Astrocyte of the spinal cord (primary cell): Measurements from ENCODE around the gene POMC.
"Not testable (repeated sequence)": the region's sequence is repeated elsewhere in the genome, so short reads cannot be mapped to it uniquely, and the experiment has no call there.

ENCODE experiments used
- DNase-seq: peaks from one replicate; pipeline ENCODE4 v3.0.0; 2011; ENCODE audit warnings: low read depth, low spot score
- H3K4me3 ChIP-seq: 2 replicates; pipeline ENCODE4 v1.5.1; 2011; ENCODE audit warnings: low read depth, mild to moderate bottlenecking, low read length, moderate library complexity
- CTCF ChIP-seq: IDR thresholded peaks from 2 replicates; pipeline ENCODE4 v1.5.1; 2012; ENCODE audit warnings: low read depth, mild to moderate bottlenecking, low read length, inconsistent platforms
- in situ Hi-C: cut with HindIII; loops from 2 replicates; pipeline ENCODE4 v1.10.0; 2017; ENCODE audit warnings: low sequenced_read_pairs

POMC gene

GRCh38 chr2:25129901-25130520 lies 38.4 kb downstream of the POMC start:
- in situ Hi-C loops: no loop called here
- TF ChIP-seq CTCF: no peak
- no peak overlapping the region for H3K4me3 ChIP-seq
- DNase-seq: no peak

- peak; percentile 6 for DNase-seq
- H3K4me3 ChIP-seq: no peak overlapping the region
- no peak for TF ChIP-seq CTCF
- in situ Hi-C loops: no loop called here
These were observed 40.7 kb downstream of the POMC start for GRCh38 chr2:25127646-25128045.

GRCh38 chr2:25127071-25127470 lies 41.3 kb downstream of the POMC start:
- DNase-seq, in situ Hi-C loops, H3K4me3 ChIP-seq: not testable (repeated sequence)

DNA sequence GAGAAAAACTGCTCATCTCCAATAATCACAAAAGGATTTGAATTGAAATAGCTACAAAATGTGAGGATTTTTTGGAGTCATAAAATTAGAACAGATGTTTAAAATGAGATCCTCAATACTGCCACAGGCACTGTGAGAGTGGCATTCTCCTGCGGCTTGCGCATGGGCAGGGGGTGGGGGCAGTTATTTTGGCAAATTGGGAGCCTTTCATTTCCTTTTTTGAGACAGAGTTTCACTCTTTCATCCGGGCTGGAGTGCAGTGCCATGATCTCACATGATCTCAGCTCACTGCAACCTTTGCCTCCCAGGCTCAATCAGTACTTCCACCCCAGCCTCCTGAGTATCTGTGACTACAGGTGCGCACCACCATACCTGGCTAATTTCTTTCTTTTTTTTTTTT lies 42.4 kb downstream of the POMC start:
- DNase-seq: no peak
- TF ChIP-seq CTCF: no peak
- no peak overlapping the region for H3K4me3 ChIP-seq
- in situ Hi-C loops: no loop called here

DNA sequence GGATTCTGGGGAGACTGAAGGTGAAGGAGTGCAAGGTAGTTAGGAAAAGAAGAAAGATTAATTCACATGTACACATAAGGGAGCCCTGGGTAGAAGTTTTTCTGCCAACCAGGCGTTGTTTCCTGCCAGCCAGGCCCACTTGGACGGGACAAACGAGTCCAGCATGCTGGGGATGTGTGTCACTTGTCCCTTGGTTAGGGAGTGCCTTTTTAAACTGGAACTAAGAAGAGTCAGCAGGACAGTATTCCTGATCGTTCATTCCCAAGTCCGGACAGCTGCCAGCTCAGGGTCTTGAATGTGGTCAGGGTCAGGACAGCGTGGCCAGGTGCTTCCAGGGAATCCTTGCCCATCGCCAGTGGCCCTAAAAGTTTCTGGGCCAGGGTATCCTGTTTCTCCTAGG lies 43.2 kb downstream of the POMC start:
- TF ChIP-seq CTCF: no peak
- no peak overlapping the region for H3K4me3 ChIP-seq
- in situ Hi-C loops: no loop called here
- DNase-seq: no peak

DNA sequence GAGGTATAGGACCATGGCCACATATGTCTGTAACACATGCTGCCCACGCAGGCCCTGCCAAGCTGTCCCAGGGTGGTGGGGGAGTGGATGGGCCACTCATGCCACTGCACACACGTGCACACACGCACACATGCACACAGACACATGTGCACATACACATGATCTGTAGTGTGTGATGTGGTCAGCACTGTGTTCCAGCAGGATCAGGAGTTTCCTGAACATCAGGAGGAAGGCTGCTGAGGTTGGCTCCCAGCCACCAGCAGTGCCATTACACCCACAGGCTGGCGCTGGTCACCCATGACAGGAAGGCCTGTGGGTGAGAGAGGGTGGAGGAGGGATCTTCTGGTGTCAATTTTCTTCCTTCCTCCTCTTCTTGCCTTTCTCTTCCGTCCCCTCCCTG lies 44.7 kb downstream of the POMC start:
- TF ChIP-seq CTCF: no peak
- no peak overlapping the region for H3K4me3 ChIP-seq
- in situ Hi-C loops: no loop called here
- DNase-seq: no peak

DNA sequence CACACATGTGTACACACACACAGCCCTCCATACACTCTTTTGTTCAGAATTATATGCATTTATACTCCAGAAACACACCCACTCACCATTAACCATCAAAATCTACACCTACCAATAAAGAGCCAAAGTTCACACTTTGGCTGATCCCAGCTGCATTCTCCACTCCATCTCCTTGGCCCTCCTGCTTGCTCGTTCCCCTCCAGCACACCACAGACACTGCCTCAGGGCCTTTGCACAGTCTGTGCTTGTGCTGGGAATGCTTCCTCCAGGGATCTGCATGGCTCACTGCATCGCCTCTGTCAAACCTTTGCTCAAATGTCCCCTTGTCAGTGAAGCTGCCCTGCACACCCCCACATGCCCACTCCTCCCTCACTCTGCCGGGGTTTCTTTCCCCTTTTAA lies 46.0 kb downstream of the POMC start:
- H3K4me3 ChIP-seq: no peak overlapping the region
- no peak for DNase-seq
- no peak for TF ChIP-seq CTCF
- in situ Hi-C loops: no loop called here
